GM18508 (cell line): ENCODE measurements around the gene KRTAP4-11.
"Not testable (repeated sequence)": the region's sequence is repeated elsewhere in the genome, so short reads cannot be mapped to it uniquely, and the experiment has no call there.

Experiments used
- ATAC-seq: cut with Tn5 transposase; IDR thresholded peaks from one replicate; pipeline ENCODE4 v1.9.1; 2021; ENCODE audit warnings: moderate number of reproducible peaks; ENCODE audit not compliant: insufficient read depth, unreplicated experiment

The KRTAP4-11 gene

DNA sequence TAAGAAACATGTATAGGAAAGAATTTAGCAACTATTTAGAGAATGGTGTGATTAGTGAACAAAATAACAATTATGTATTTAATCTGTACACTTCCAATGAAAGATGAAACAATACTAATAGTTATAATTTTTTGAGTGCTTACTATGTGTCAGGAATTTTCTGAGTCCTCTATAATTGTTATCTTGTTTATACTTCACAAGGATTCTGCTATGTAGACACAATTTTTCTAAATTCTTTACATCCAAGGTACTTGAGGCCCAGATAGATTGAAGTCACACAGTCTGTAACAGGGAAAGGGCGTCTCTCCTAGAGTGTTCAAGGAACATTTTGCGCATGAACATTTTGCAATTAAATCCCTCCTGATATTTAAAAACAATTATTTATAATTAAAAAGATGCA is 6.9 kb upstream of the KRTAP4-11 start:
- no peak for ATAC-seq

DNA sequence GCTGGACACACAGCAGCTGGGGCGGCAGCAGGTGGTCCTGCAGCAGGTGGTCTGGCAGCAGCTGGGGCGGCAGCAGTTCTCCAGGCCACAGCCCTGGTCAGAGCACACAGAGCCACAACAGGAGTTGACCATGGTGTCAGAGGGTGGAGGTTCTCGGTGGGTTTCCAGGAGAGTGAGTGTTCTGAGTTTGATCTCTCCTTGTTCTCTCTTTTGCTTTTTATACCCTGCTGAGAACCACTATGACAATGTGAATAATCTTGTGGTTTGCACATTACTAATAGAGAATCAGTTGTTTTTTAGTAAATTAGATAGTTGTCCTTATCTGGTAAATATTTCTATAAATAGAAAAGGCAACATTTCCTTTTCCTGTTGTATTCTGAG is 5.8 kb upstream of the KRTAP4-11 start, which contains the start of gene KRTAP4-12:
KRTAP4-12 (minus strand) TSS at position 192 of the 381 bp plus-strand sequence; CDS start at position 132, 60 bp downstream.
- not testable (repeated sequence) for ATAC-seq

DNA sequence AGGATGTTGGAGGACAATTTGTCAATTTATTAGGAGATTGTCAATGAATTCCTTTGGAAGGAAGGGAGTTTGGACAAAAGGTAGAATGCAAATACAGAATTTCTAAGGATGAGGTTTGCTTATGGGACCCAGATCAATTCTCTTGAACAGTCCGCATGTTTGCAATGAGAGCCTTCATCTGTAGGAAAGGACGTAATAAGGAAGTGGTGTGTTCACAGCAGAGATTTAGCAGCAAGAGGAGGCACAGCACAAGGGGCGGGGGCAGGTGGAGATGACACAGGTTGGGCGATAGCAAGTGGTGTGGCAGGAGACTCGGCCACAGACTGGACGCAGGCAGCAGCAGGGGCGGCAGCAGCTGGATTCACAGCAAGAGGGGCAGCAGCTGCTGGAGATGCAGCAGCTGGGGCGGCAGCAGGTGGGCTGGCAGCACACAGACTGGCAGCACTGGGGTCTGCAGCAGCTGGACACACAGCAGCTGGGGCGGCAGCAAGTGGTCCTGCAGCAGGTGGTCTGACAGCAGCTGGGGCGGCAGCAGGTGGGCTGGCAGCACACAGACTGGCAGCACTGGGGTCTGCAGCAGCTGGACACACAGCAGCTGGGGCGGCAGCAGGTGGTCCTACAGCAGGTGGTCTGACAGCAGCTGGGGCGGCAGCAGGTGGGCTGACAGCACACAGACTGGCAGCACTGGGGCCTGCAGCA is 5.3 kb upstream of the KRTAP4-11 start:
- ATAC-seq = not testable (repeated sequence)

DNA sequence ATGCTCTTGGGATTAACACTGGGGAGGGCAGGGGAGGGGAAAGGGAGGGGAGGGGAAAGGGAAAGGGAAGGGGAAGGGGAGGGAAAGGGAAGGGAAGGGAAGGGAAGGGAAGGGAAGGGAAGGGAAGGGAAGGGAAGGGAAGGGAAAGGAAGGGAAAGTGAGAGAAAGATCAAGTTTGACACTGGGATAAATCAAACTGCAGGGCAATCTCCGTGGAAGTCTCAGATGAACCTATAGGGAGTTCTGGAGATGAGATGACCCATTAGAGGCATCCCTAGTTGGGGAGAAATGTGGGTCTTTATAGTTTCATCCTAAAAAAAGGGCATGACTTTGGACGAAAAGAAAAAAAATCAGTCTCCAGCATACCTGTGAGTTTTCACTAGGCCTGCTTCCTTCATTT is 3.6 kb upstream of the KRTAP4-11 start:
- no peak for ATAC-seq

DNA sequence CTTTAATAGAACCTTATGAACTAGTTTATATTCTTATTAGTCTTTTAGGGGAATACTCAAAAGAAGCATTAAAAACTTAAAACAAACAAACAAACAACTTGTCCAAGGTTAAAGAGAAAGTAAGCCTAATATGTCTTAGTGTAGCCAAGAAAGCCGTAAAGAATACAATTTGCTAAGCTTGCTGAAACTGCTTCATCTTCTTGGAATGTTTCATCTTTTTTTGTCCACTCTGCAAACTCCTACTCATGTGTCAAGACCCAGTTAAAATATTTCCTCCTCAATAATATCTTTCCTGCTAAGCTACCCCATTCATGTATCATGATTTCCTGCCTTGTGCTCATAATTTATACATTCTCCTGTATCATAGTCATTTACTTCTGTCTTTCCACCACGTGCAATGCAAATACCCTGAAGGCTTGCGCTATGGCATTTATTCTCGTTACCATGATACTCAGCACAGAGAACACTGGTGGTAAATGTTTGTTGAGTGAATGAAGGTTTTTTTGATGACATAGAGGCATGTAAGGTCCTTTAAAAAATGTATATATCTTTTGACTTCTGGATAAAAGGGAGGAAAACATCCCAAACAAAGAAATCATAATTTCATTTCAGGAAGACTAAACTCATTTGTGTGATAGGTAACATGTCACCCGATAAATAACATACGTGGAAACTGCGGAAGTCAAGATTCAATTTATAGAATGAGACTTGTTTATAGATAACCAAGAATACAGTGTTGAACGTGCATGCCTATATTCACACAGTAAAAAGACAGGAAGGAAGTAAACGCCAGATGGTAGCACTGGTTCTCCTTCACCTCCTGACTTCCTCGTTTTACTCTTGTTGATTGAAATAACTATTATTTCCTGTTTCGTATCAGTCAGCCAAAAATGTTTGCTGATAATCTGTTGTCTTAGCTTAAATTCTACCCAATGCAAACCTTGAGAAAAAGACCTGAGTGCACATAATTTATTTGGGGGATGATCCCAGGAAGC is 1.8 kb upstream of the KRTAP4-11 start:
- not testable (repeated sequence) for ATAC-seq

DNA sequence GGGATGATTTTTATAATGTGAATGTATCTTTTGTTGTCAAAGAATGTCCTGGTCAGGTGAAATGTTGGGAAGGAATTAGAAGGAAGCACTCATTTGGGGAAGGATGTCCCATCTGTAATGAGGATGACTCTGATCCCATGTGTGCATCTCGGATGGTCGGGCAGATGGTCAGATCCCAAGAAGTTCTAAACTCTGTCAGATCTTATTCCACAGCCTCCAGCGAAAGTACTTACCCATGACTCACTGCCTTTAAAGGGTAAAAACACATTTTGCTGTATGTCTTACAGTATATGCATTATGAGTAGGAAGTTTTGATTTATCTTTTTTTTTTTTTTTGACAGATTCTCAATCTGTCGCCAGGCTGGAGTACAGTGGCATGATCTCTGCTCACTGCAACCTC is 548 bp upstream of the KRTAP4-11 start:
- ATAC-seq = no peak

DNA sequence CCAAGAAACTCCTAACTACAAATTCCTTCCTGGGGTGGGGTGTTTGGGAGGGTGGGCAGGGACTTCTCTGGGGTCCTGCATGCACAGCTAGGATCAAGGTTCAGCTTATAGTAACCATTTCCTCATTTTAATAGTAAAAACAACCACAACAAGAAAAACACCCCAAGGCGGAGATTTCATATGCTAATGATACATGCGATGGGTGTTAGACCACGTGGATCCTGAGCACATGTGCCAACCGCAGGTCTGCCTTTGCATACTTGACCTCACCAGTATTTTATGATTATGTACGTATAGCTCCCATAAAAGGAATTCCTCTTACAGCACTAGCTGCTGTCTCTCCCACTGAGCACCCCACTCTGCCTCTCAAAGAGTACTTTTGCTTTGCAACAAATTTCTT is 1.9 kb downstream of the KRTAP4-11 start:
- no peak for ATAC-seq

DNA sequence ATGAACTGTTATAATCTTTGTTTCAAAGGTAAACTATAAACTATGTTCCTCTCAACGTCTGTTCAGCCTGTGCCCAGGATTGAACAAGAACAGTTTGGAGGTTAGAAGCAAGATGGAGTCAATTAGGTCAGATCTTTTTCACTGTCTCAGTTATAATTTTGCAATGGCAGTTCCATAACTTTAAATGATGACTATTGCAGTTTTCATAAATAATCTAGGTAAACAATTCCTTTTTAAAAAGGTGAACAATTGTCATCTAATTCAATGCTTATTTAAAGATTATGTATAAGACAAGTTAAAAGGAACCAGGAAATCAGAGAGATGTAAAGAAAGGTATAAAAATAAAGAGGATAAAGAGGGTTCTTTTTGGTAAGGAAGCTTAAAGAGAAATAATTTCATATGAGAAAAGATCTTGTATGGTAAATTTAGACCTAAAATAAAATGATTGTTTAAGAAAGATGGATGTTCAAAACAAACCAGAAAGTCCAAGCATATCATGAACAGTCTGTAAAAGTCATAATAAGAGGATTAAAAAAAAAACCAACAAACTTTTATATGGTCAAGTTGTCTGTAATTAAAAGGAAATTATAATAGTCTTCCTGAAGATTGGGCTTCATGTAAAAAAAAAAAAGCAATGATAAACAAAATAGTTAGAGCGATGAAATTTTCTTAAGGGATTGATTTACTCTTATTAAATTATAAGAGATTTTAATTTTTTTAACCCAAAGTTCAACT is 6.9 kb downstream of the KRTAP4-11 start:
- ATAC-seq = no peak

DNA sequence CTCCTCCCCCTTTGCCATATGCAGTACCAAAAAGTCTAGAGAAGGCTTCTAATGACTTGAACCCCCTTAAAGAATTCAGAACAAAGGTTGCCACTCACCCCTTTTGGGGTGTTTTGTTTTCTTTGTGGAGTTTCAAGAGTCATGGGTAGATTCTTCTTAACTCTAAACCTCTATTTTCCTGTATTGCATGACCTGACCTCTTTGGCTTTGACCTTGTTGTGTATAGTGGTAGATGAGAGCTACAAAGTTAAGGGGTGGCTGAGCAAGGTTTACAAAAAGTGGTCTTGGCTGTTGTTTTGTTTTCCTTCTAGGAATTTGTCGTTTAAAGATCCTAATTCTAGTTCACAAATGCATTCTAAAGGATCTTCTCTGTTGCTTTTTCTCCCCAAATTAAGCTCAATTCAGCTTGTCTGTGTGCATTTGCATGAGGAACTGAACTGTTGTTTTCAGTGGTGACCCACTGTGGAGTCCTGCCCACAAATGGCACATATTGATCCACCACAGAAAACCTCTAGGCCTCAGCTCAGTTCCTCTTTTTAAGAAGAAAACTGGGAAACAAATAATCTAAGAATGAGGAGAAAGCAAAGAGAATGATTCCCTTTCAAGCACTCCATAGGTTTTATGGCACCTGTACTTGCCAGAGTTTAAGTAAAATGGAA is 9.3 kb downstream of the KRTAP4-11 start:
- ATAC-seq = not testable (repeated sequence)

DNA sequence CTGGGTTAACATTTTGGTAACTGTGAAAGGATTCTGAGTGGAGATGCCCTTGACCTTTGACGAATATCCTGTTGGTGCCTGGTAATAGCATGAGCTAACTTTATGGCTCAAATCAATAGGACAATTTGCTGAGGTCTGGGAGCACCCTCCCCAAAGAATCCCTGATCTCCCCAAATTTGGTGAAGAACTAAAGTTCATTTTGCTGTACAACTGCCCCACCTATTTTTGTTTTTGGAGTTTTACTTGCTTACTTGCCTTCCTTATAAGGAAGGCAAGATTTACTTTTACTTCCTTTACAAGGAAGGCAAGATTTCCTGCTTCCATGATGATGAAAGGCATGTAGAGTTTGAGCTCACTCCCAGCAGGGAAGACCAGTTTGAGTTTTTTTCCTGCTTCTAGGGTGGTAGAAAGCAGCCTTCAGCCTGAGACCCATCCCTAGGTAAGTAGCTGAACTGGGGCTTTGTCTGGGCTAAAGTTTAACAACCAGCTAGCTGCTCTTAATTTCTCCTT is 10.2 kb downstream of the KRTAP4-11 start:
- no peak for ATAC-seq

DNA sequence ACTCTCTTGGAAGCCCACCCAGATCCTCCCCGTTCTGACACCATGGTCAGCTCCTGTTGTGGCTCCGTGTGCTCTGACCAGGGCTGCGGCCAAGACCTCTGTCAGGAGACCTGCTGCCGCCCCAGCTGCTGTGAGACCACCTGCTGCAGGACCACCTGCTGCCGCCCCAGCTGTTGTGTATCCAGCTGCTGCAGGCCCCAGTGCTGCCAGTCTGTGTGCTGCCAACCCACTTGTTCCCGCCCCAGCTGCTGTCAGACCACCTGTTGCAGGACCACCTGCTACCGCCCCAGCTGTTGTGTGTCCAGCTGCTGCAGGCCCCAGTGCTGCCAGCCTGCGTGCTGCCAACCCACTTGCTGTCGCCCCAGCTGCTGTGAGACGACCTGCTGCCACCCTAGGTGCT is 12.8 kb downstream of the KRTAP4-11 start, which contains the start of gene KRTAP4-9:
KRTAP4-9 (plus strand) TSS at position 43 of the 400 bp plus-strand sequence; CDS start at position 43, 0 bp downstream.
- ATAC-seq = not testable (repeated sequence)

DNA sequence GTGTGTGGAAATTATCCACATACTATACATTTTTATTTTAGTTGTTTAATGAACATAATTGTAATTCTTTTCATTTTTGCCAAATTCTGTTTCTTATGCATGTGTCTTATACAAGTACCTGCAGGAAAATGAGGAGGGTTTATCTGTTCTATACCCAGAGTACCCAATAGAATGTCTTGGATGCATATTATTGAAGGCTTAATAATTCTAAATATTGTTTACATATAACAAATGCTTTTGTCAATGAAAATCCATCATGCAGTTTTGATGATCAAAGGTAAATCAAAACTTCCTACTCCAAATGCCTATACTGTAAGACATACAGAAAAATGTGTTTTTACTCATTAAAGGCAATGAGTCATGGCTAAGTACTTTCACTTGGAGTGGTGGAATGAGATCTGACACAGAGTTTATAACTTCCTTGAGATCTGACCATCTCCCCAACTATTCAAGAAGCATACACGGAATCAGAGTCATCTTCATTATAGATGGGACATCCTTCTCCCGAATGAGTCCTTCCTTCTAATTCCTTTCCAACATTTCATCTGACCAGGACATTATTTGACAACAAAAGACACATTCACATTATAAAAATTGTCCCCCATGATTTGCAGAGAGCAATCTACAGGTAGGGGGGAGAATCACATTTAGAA is 13.7 kb downstream of the KRTAP4-11 start:
- ATAC-seq = not testable (repeated sequence)

DNA sequence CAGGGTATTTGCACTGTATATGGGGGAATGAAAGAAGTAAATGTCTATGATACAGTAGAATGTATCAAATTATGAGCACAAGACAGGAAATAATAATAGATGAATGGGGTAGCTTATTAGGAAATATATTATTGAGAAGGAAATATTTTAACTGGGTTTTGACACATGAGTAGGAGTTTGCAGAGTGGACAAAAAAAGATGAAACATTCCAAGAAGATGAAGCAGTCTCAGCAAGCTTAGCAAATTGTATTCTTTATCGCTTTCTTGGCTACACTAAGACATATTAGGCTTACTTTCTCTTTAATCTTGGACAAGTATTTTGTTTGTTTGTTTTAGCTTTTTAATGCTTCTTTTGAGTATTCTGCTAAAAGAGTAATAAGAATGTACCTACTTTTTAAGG is 14.3 kb downstream of the KRTAP4-11 start:
- no peak for ATAC-seq

DNA sequence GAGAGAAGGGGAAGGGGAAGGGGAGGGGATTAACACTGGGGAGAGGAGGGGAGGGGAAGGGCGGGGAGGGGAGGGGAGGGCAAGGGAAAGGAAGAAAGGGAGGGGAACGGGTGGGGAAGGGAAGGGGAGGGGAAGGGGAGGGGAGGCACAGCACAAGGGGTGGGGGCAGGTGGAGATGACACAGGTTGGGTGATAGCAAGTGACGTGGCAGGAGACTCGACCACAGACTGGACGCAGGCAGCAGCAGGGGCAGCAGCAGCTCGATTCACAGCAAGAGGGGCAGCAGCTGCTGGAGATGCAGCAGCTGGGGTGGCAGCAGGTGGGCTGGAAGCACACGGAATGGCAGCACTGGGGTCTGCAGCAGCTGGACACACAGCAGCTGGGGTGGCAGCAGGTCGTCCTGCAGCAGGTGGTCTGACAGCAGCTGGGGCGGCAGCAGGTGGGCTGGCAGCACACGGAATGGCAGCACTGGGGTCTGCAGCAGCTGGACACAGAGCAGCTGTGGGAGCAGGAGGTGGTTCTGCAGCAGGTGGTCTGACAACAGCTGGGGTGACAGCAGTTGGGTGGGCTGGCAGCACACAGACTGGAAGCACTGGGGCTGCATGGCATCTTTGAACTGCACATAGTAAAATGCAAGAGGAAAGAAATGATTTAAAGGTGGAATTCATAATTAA is 16.4 kb downstream of the KRTAP4-11 start, which contains the start of gene KRTAP4-16:
KRTAP4-16 (minus strand) TSS at position 624 of the 674 bp plus-strand sequence; CDS start at position 624, 0 bp downstream.
- no peak for ATAC-seq

DNA sequence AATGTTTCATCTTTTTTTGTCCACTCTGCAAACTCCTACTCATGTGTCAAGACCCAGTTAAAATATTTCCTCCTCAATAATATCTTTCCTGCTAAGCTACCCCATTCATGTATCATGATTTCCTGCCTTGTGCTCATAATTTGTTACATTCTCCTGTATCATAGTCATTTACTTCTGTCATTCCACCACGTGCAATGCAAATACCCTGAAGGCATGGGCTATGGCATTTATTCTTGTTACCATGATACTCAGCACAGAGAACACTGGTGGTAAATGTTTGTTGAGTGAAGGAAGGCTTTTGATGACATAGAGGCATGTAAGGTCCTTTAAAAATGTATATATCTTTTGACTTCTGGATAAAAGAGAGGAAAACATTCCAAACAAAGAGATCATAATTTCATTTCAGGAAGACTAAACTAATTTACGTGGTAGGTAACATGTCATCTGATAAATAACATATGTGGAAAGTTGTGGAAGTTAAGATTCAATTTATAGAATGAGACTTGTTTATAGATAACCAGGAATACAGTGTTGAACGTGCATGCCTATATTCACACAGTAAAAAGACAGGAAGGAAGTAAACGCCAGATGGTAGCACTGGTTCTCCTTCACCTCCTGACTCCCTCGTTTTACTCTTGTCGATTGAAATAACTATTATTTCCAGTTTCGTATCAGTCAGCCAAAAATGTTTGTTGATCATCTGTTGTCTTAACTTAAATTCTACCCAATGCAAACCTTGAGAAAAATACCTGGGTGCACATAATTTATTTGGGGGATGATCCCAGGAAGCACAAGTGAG is 18.3 kb downstream of the KRTAP4-11 start:
- not testable (repeated sequence) for ATAC-seq

DNA sequence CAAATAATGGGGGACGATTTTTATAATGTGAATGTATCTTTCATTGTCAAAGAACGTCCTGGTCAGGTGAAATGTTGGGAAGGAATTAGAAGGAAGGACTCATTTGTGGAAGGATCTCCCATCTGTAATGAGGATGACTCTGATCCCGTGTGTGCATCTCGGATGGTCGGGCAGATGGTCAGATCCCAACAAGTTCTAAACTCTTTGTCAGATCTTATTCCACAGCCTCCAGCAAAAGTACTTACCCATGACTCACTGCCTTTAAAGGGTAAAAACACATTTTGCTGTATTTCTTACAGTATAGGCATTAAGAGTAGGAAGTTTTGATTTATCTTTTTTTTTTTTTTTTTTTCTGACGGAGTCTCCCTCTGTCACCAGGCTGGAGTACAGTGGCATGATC is 19.7 kb downstream of the KRTAP4-11 start:
- no peak for ATAC-seq

DNA sequence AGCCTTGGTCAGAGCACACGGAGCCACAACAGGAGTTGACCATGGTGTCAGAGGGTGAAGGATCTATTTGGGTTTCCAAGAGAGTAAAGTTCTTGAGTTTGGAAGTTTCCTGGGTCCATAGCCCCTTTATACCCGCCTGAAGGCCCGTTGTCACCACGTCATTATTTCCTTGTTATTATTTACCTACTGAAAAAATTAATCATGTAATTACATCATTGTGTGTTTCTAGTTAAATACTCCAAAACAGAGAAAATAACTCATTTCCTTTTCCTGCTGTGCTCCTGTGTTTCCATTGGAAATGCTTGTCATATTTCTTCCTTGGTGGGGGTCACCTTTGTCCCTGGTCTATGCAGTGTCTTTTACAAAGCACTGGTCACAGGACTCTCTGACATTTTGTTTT is 20.1 kb downstream of the KRTAP4-11 start, which contains the start of gene KRTAP4-8:
KRTAP4-8 (minus strand) TSS at position 101 of the 400 bp plus-strand sequence; CDS start at position 43, 58 bp downstream.
- ATAC-seq = no peak

DNA sequence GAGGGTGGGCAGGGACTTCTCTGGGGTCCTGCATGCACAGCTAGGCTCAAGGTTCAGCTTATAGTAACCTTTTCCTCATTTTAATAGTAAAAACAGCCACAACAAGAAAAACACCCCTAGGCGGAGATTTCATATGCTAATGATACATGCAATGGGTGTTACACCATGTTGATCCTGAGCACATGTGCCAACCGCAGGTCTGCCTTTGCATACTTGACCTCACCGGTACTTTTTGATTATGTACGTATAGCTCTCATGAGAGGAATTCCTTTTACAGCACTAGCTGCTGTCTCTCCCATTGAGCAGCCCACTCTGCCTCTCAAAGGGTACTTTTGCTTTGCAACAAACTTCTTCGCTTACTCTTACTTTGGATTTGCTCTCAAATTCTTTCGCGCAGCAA is 22.1 kb downstream of the KRTAP4-11 start:
- no peak for ATAC-seq
